Measurements from ENCODE around the gene SELENOF. TPM values are rescaled to one million over a fixed set of nuclear protein-coding genes. Genes with fewer than 3 reads are reported as not detected.
A peak's percentile ranks its signal among the peaks of the same experiment; 100 is the strongest.

The SELENOF gene
- total RNA-seq, 2 donors from 2014 or later: 186 to 204 TPM

GRCh38 chr1:86866665-86867064, 47.3 kb downstream of the SELENOF start:
- ATAC-seq: no peak
- intact Hi-C loops (cut with DNase I, micrococcal nuclease): no loop called here
- DNase-seq: no peak

GRCh38 chr1:86865973-86866637, 47.8 kb downstream of the SELENOF start:
- no peak for DNase-seq
- no peak for ATAC-seq
- intact Hi-C loops (cut with DNase I, micrococcal nuclease): no loop called here

GRCh38 chr1:86862920-86863319, 51.0 kb downstream of the SELENOF start:
- DNase-seq (no peak), ATAC-seq (no peak)

GRCh38 chr1:86861424-86861823, 52.5 kb downstream of the SELENOF start:
- intact Hi-C loops (cut with DNase I, micrococcal nuclease): no loop called here

More at GRCh38 chr1:86862920-86863319, 51.0 kb downstream of the SELENOF start:
- intact Hi-C loops (cut with DNase I, micrococcal nuclease): no loop called here

GRCh38 chr1:86860424-86860823, 53.5 kb downstream of the SELENOF start:
- ATAC-seq: no peak
- intact Hi-C loops (cut with DNase I, micrococcal nuclease): no loop called here
- no peak for DNase-seq

More at GRCh38 chr1:86861424-86861823, 52.5 kb downstream of the SELENOF start:
- no peak for DNase-seq
- no peak for ATAC-seq

- ATAC-seq (no peak), DNase-seq (no peak)
- intact Hi-C loops (cut with DNase I, micrococcal nuclease): no loop called here
Measured at GRCh38 chr1:86860020-86860419, 53.9 kb downstream of the SELENOF start.

GRCh38 chr1:86858524-86859261, 55.2 kb downstream of the SELENOF start:
- no peak for ATAC-seq
- no peak for DNase-seq
- intact Hi-C loops (cut with DNase I, micrococcal nuclease): no loop called here

GRCh38 chr1:86856196-86856595, 57.7 kb downstream of the SELENOF start:
- intact Hi-C loops (cut with DNase I, micrococcal nuclease): no loop called here
- no peak for DNase-seq
- ATAC-seq: no peak

- DNase-seq: no peak
- ATAC-seq: no peak
- intact Hi-C loops (cut with DNase I, micrococcal nuclease): no loop called here
Measured at GRCh38 chr1:86854352-86854751, 59.6 kb downstream of the SELENOF start.

- ATAC-seq (peak; percentile 93), DNase-seq (no peak)
- intact Hi-C loops (cut with DNase I, micrococcal nuclease): no loop called here
Measured at GRCh38 chr1:86852782-86853408, 61.0 kb downstream of the SELENOF start.

- ATAC-seq: no peak
- intact Hi-C loops (cut with DNase I, micrococcal nuclease): no loop called here
- DNase-seq: no peak
Measured at GRCh38 chr1:86852289-86852688, 61.6 kb downstream of the SELENOF start.

- DNase-seq (no peak), ATAC-seq (no peak)
- intact Hi-C loops (cut with DNase I, micrococcal nuclease): no loop called here
Measured at GRCh38 chr1:86849756-86850155, 64.2 kb downstream of the SELENOF start.

- intact Hi-C loops (cut with DNase I, micrococcal nuclease): no loop called here
- DNase-seq (no peak), ATAC-seq (no peak)
Measured at GRCh38 chr1:86848654-86849053, 65.3 kb downstream of the SELENOF start.

GRCh38 chr1:86846164-86846647, 67.7 kb downstream of the SELENOF start:
- DNase-seq (no peak), ATAC-seq (no peak)
- intact Hi-C loops (cut with DNase I, micrococcal nuclease): no loop called here

GRCh38 chr1:86845514-86845913, 68.4 kb downstream of the SELENOF start:
- ATAC-seq (no peak), DNase-seq (no peak)
- intact Hi-C loops (cut with DNase I, micrococcal nuclease): no loop called here

- intact Hi-C loops (cut with DNase I, micrococcal nuclease): no loop called here
- ATAC-seq: no peak
- DNase-seq: no peak
Measured at GRCh38 chr1:86841116-86841515, 72.8 kb downstream of the SELENOF start.

GRCh38 chr1:86833461-86834215, 80.3 kb downstream of the SELENOF start:
- peak; percentile 93 for ATAC-seq
- intact Hi-C loops (cut with DNase I, micrococcal nuclease): loop anchor here (5.0 to 10.0 kb wide), 3 partner anchors 131 to 249 kb away; no protein-coding TSS in a partner anchor
- DNase-seq: peak; percentile 72 to 81

- intact Hi-C loops (cut with DNase I, micrococcal nuclease): loop anchor here (5.0 to 10.0 kb wide), 3 partner anchors 132 to 250 kb away; no protein-coding TSS in a partner anchor
- no peak for DNase-seq
Measured at GRCh38 chr1:86832433-86832832, 81.5 kb downstream of the SELENOF start.

GRCh38 chr1:86829321-86829720, 84.6 kb downstream of the SELENOF start:
- intact Hi-C loops (cut with DNase I, micrococcal nuclease): no loop called here
- DNase-seq (no peak), ATAC-seq (no peak)

More at GRCh38 chr1:86832433-86832832, 81.5 kb downstream of the SELENOF start:
- no peak for ATAC-seq
